GM19351 (cell line): ENCODE results near the gene ZDHHC14.
"Not testable (repeated sequence)": the region's sequence is repeated elsewhere in the genome, so short reads cannot be mapped to it uniquely, and the experiment has no call there.

ENCODE experiments used
- ATAC-seq: cut with Tn5 transposase; IDR thresholded peaks from one replicate; pipeline ENCODE4 v1.9.1; 2021; ENCODE audit warnings: mild to moderate bottlenecking, moderate library complexity; ENCODE audit not compliant: unreplicated experiment

The ZDHHC14 gene

DNA sequence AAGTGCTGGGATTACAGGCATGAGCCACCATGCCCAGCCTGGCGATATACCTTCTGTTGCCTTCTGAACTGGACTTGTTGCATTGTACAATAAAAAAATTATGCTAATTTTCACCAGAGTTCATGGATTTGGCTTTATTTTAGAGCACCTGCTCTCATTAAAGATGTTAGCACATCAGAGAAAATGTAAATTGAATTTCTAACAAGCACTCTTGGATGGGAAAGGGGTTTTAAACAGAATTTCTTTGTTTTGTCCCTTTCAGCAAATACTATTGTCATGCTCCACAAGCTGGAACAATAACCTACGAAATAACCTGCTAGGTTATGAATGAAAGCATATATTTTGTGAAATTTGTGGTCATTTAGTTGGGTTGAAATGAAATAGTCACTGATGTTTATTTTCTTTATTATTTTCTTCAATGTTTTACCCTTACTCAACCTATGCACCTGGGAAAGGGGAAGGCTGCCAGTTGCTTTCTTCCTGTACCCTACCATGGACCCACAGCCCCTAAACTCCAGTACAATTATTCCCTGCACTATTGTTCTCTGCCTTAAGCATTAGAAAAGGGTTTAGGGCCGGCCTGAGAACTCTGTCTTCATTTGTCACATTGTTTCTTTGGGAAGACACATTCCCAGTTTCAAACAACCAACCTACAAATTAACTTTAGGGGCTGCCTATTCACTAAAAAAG is 22.2 kb downstream of the ZDHHC14 start:
- no peak for ATAC-seq

DNA sequence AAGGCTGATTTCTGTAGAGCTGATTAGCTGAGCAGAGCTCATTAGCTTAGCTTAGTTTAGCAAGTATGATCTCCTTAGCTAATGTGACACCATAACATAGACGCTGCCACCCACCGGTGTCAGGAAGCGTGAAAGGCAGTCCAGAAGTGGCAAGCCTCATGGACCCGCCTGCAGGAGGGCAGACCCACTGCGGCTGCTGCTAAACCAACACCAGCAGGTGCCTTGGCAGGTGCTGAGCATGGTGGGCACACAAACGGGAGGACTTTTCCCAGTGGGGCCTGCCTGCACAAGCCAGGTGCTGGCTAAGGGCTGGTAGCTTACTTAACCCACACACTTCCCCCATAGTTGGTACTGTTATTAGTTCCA is 22.7 kb downstream of the ZDHHC14 start:
- ATAC-seq = no peak

DNA sequence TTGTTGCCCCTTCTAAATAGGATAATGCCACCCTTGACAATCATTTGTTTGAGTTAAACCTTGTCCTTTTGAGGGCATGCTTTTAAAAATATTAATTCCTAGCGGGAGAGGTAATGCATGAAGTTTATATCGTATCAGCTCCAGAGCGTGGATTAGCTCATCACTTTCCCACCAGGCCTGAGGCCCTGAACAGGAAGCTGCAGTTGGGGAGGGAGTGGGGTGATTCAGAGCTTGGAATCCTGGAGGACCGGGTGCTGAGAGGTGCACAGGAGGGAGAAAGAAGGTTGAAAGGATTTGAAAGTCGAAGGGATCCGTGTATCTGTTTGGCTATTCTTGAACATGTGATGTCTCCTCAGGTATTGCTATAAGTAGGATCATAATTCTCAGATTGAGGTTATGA is 25.0 kb downstream of the ZDHHC14 start:
- no peak for ATAC-seq

GRCh38 chr6:157406661-157407060 is 25.7 kb downstream of the ZDHHC14 start:
- no peak for ATAC-seq

GRCh38 chr6:157407646-157408045 is 26.7 kb downstream of the ZDHHC14 start:
- no peak for ATAC-seq

DNA sequence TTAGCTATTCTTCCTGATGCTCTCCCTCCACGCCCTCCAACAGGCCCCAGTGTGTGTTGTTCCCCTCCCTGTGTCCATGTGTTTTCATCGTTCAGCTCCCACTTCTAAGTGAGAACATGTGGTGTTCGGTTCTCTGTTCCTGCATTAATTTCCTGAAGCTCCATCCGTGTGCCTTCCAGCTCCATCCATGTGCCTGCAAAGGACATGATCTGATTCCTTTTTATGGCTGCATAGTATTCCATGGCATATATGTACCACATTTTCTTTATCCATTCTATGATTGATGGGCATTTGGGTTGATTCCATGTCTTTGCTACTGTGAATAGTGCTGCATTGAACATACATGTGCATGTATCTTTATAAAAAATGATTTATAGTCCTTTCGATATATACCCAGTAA is 27.4 kb downstream of the ZDHHC14 start:
- not testable (repeated sequence) for ATAC-seq

DNA sequence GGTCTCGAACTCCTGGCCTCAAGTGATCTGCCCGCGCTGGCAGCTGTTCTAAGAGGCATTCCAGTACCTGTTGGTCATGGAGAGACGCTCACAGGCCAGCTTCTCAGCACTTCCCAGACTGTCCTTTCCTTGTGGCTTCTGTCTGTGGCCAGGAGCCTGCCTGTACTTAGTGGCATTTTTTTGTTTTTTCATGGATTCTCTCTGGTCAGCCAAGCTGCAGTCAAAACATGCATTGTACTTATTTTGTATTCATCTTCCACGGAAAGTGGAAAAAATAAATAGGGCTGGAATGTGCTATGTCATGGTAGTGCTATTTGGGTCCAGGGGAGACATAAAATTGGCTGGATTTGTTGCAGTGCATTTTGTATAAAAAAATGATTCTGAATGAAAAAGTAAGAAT is 29.1 kb downstream of the ZDHHC14 start:
- no peak for ATAC-seq

- ATAC-seq = no peak
Observed at GRCh38 chr6:157411368-157411767, 30.4 kb downstream of the ZDHHC14 start.

DNA sequence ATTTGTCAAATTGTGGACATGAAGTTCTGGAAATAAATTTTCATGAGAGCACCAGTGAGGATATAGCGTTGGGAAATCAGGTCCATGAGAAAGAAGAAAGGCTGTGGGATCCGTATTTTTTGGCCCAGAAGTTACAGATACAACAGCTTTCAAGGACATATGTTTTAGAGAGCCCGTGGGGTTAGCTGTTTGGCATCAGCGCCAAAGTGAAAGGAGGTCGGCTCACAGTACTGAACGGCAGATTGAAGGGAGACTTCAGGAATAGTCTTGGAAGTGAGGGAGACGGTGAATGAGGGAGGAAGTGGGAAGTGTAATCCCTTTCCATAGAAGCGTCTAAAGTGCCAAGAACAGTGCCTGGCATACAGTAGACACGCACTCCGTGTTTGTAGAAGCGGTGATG is 31.8 kb downstream of the ZDHHC14 start:
- no peak for ATAC-seq

GRCh38 chr6:157420497-157420896 is 39.5 kb downstream of the ZDHHC14 start:
- no peak for ATAC-seq

GRCh38 chr6:157424491-157425020 is 43.6 kb downstream of the ZDHHC14 start:
- no peak for ATAC-seq

GRCh38 chr6:157427969-157428368 is 47.0 kb downstream of the ZDHHC14 start:
- ATAC-seq = no peak

DNA sequence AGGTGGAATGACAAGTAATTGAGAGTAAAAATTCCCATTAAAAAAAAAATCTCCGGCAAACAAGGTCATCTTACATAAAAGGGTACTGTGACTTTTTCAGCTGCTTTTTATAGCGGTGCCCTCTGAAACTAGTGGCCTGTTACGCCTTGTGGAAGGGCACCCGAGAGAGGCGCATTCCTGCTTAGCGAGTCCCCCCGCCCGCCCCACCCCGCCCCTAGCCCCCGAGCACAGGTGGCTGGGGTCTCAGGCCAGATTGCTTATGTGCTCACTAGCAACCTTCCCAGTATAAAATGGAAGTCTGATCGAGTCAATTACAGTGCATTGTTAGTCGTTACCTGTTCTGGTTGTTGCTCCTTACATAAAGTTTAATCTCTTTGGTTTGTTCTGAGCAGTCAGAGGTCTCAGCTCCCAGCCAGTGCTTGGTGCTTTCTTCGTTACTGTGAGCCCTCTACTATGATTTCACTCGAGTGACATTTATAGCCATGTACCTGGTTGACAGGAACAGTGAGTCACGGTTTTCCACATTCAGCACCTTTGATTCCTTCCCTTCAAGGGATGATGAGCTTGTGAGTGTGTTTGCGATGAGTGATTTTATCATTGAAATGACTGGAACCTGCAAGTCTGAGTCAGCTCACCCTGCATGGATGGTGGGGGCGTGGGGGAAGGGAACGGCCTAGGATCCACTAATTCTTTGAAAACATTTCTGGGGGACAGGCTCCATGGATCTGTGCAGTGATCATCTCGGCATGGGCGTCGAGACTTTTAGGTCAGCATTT is 47.6 kb downstream of the ZDHHC14 start:
- ATAC-seq = no peak

GRCh38 chr6:157429248-157429647 is 48.3 kb downstream of the ZDHHC14 start:
- no peak for ATAC-seq

GRCh38 chr6:157430834-157431233 is 49.8 kb downstream of the ZDHHC14 start:
- ATAC-seq = peak; percentile 63

DNA sequence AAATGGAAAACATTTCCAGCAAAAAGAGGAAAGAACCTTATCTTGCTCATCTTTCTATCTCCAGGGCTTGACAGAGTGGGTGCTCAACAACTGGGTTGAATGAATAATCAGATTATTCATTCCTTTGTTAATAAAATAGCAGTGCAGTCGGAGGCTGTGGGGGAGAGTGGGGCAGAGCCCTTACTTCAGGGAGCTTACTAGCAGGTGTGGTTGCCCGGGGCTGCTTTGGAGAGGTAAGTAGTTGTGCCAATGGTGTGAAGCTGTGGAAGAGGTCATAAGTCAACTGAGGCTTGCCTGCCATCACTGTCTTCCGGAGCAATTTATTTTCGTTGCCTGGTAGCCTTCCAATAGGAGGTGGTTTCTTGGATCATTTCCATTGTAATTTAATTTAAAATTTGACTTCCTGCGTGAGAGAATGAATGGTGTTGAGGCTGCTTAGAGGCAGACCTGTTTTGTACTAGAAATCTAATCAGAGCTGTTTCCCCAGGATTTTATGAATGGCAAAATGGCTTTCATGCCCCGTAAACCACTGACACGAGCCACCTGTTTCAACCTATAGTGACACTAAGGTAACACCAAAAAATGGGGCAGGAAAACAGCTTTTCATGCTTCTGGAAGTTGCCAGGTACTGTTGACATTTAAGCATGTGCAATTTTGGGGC is 51.4 kb downstream of the ZDHHC14 start:
- no peak for ATAC-seq

- no peak for ATAC-seq
Observed at GRCh38 chr6:157432892-157433265, 51.9 kb downstream of the ZDHHC14 start.

DNA sequence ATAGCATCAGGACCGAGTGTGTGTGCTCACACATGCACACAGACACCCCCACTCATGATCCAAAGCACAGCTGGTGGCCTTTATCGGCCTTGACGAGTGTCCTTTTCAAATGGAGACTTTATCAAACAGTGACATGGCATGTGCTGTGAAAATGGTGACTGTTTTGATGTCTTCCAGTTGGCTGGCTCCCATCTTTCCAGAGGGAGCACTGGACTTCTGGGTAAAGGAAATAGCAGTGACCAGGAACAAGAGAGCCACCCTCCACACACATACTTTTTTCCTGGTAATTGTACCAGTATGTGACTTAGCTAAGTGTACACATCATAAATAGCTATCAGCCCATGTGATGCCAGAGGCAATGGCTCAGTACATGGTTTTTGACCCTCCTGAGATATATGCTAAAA is 52.7 kb downstream of the ZDHHC14 start:
- no peak for ATAC-seq

DNA sequence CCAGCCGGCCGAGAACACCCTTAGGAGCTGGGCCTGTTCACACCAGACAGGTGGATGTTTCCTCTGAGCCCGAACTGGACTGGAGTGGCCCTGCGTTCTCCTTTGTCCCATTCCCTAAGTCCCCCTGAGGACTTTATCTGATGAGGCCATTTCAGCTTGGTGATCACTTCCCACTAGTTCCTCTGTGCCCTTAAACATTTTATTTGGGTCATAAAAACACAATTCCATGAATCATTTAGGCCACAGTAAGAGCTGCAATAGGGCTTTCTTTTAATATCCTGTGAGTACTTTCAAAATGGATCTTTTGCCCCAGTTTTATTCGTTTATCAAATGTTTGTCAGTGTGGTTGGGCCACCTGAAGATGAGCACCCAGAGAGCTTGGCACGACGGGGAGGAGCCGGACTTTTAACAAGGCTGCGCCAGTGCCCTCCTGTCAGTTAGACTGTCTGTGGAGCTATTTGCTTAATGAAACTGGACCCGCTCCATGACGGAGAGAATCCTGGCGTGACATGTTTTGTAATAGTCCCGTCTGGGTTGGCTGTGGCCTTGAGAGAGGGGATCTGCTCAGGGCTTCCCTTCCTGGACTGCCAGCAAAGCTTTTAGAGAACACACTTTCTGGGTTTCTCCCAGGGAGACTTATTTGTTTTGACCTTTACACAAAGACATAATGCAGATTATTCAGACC is 53.5 kb downstream of the ZDHHC14 start:
- ATAC-seq = no peak

DNA sequence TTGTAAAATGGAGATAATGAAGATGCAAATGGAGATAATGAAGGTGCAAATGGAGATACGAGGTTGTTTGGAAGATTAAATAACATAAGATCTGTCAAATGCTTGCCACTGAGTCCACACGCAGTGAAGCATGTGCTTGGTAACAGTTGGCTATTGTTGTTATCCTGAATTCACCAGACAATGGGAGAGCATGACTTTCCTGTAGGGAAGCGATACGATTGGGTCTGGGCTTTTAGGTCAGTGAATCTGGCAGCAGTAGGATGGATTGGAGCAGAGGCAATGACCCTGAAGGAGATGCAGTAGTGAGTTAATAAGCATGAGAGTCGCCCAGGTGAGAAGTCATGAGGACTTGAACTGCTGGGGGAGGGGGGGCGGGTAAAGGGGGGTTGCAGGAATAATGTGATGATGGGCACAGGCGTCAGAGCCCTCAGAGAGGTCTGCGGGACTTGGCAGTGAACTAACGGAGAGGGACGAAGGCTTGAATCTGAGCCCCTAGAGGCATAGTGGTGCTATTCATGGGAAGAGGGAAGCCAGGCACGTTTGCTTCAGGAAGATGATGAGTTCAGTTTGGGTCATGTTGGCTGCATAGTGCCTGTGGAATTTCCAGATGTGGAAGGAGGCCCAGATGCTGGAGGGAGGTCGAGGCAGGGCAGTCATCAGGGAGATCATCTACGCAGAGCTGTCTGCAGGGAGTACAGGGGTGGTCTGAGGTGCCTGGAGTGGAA is 55.4 kb downstream of the ZDHHC14 start:
- ATAC-seq = no peak

- ATAC-seq = no peak
Observed at GRCh38 chr6:157436944-157437336, 56.0 kb downstream of the ZDHHC14 start.
